ENCODE results near the gene FGFRL1.

The FGFRL1 gene, protein sequence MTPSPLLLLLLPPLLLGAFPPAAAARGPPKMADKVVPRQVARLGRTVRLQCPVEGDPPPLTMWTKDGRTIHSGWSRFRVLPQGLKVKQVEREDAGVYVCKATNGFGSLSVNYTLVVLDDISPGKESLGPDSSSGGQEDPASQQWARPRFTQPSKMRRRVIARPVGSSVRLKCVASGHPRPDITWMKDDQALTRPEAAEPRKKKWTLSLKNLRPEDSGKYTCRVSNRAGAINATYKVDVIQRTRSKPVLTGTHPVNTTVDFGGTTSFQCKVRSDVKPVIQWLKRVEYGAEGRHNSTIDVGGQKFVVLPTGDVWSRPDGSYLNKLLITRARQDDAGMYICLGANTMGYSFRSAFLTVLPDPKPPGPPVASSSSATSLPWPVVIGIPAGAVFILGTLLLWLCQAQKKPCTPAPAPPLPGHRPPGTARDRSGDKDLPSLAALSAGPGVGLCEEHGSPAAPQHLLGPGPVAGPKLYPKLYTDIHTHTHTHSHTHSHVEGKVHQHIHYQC

DNA sequence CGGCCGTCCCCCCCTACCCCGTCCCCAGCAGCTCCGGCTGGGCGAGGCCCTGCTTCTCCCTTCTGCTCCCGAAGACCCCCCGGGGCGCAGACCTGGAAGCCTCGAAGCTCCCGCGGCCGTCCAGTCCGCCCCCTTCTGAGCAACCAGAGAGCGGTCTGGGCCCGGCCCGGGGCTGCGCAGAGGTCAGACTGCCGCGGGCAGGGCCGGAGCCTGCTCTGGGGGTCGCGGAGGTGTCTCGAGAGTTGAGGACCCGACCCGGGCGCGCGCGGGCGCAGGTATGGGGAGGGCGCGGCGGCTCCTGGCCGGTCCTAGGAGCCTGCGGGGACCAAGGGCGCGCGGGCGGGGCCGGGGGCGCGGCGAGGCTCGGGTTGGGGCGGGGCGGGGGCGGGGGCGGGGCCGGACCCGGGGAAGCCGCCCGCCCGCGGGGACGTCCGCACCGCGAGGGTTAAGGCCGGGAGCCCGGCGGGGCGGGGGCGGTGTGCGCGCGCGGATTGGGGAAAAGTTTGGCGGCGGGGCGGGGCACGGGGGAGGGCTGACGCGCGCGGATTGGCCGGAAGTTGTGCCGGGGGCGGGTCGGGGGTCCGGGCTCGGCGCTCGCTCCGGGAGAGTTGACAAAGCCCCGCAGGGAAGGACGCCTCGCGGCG is at the start of gene FGFRL1:
Gene FGFRL1 (plus strand): TSS at position 605 of the 644 bp plus-strand sequence. CDS start 860 bp downstream, outside the sequence.
- DNase-seq: no peak

DNA sequence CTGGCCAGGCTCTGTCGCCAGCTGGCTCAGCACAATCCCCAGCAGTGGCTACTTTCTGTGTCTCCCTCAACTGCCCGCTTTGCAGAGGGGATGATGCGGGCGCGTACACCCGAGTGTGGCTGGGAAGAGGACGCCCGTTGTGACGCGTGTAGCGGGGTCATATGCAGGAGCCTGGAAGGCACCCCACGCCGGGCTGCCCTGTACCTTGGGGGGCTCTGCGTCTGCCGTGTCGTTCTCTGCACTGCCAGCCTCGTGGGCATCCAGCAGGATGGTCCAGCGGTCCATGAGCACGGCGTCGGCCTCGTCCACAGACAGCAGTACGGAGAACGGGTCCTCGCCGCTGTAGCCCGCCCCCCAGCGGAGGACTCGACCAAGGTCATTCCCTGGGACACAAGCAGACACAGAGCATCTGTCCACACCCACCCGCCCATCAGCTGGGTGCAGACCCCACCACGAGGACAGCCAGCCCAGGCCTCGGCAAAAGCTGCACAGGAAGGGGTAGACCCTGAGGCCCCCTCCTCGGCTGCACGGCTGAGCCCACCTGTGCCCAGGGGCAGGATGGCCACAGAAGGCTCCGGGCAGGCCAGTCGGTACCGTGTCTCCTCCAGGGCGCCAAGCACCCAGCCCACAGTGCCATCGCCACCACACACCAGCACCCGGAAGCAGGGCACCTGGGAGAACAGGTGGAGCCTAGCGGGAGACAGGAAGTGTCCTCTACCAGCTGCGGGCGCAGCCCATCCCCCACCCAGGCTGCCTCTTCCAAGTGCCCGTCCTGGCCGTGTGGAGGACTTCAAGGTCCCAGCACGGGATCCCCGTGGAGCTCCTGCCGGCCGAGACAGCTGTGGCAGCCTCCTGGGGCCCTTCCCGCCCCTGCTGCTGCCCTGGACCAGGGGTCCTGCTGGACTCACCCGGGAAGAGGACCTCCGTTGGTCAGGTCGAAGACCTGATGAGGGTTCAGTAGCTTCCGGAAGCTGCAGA is 48.9 kb upstream of the FGFRL1 start:
- peak; percentile 71 for DNase-seq

DNA sequence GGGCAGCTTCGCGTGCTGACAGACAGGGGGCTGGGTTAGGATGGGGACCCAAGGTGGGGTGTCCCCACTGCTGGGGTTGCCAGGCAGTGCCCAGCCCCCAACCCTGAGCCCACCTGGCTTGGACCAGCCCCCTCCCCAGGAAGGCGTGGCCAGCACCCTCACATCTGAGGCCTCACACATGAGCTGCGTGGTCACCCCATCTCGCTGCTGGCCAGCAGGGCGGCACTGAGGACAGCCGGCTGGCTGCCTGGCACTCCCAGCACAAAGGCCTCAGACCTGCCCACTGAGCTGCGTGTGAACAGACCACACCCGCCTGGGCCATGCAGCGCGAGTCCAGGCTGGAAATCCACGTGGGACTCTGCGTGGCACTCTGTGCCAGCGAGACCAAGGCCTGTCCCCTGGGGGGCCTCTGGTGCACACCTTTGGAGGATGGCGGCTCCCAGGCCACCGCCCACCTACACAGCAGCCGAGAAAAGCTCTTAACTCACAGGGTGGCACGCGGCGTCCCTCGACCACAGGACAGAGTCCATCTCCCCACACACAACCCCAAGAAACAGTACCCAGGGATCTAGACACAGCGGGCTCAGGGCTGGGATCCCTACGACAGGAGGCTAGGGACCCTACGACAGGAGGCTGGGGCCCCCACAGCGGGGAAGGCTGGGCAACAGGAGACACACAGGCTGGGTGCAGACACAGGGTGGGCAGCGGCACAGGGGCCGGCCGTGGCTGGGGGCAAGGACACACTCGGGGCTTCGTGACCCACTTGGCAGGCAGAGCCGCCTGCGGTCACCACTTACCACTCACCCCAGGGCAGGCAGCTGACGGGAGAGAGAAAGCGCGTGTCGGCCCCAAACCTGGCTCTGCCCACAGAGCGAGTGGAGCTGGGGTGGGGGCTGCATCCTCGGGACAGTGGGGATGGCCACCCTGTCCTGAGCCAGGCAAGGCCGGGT is 47.9 kb upstream of the FGFRL1 start:
- no peak for DNase-seq

DNA sequence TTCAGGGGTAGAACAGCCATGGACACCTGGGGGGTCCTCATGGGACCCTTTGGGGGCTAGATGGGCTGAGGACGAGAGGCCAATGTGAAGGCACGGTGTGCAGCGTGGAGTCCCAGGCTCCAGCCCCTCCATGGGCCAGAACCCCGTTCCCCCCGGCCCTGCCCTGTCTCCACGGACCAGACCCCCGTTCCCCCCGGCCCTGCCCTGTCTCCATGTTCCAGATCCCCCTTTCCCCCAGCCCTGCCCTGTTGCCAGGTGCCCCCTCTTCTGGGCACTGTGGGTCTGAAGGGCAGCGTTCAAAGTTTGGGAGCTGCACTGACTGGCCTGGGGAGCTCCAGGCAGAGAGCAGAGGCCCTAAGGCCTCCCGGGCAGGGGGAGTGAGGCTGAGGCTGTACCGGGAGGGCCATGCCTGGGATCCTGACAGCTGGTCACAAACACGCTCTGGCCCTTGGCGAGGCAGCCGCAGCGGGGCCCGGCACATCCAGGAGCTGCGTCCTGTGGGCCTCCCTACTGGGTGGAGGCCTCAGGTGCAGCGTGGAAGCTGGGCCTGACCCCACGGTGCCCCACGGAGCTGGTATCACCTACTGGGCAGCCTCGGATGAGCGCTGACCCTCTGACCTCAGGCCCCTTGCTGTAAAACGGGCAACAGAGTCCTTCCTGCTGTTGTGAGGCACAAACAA is 46.9 kb upstream of the FGFRL1 start:
- DNase-seq: no peak

DNA sequence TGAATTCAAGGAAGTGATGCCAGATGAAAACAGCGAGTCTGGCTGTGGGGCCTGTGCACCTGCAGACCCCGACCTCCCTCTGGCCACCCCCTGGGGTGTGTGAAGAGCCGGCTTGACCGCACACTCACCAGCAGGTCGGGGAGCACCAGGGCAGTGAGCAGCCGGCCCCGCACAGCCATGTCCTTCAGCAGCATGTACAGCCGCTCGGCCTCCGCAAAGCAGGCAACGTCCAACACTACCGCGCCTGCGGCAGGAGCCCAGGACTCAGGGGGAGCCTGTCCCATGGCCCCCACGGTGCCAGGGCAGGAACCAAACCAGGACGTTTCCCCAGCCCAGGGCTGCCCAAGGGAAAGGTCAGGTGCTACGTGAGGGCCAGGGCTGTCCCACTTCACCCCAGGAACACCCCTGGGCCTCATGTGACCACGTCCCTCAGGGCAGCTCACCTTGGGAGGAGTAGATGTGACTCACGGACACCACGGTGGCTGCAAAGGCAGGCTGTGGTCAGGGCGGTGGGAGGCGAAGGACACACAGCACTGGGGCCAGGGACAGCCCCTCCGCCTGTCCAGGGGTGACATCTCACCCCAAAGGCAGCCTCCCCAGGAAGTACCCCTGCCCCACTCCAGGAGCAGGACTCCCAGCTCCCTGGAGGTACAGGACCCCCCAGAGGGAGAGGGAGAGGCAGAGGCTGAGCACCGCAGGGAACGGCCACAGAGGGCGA is 46.2 kb upstream of the FGFRL1 start:
- no peak for DNase-seq

DNA sequence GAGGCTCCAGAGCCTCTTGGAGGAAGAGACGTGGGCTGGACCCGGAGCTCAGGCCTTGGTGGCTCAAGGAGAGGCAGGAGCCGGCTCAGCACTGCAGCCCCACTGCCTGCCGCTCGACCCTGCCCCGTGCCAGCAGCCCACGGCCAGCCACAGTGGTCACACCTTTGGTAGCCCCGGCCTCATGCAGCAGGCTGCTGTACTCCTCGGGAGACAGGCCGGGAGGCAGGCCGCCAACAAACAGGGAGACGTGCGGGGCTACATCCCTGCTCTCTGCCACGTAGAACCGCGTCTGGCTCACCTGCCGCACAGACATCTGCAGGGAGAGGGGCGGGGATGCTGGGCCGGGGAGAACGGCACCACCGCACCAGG is 45.7 kb upstream of the FGFRL1 start:
- no peak for DNase-seq

DNA sequence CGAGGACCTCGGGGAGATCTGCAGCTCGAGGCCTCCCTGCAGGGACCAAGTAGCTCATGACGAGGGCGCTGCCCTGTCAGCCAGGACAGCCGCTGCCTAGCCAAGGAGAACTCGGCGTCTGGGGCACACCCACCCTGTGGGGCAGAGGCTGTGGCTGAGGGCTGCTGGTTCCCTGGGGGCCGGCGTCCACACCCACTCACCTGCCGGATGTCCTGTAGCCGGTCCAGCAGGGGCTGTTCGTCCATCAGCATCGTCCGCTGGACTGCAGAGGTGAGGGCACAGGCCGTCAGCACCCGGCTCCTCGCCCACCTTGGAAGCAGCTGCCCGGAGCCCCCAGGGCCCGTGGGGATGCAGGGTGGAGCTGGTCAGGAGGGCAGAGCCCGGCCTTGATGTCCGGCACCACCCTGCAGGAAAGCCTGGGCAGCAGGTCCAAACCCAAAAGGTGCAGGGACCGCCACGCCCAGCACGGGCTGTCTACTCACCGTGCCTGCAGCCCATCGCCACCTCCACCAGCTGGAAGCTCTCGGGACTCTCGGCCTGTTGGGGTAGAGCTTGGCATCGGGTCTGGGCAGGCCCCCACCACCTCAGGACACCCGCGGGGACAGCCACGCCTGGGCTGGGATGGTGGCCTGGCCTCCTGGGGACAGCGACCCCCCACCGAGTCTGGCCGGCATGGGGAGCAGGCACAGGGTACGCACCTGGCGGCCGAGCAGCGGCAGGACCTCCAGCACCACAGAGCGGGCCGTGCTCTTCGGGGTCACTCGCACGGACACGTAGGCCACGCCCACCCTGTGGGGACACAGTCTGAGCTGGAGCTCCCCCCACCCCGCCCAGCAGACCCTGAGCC is 44.9 kb upstream of the FGFRL1 start:
- DNase-seq: no peak

DNA sequence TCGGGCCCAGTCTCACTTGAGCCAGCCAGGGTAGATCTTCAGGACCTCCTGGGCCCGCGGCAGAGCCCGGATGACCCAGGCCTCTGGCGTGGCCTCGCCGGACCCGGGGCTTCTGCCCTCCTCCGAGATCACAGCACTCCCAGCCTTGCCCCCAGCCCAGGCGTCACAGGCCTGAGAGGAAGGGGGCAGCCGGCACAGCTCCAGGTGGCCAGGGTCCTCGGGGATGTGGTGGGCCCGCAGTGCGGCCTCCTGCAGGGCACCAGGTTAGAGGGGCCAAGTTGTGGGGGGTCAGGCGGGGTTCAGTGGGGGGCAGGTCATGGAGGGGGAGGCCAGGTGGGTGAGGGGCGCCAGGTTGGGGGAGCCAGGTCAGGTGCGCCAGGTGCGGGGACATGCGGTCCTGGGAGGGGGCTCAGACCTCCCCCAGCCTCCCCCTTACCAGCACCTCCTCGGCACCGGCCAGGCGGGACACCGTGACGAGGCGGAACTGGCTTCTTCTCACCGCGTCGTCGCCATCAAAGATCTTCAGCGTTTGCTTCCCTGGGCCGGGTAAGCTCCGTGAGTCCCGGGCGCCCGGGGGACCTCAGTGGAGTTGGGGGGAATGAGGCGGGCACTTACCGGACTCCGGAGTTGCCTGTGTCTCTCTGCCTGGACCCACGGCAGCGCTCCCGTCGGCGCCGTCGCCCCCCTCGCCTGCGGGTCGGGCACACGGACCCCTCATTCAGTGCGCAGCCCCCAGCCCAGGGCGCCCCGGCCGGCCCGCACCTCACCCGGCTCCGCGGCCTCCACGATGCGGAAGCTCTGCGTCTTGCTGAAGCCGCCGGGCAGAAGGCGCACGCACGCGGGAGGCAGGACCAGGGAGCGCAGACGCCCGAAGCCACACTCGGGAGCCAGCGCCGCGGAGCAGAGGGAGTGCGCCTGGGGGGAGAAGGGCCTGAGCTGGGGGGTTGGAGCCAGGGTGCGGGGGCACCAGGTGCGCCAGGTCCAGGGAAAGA is 44.0 kb upstream of the FGFRL1 start:
- DNase-seq: no peak

DNA sequence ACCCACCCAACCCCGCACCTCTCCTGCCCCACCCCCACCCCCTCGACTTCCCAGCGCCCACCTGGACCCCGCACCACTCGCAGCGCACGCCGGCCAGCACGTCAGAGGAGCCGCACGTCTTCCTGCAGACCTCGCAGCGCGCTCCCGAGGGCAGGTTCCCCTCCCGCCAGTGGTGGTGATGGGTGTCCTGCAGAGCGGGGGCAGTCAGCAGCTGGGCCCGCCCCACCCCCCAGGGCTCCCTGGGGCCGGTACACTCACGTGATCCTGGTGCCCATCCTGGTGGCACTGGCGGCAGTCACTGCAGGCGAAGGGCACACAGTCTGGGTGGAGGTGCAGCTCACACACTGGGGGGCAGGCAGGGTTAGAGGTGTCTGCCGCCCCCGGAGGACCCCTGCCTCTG is 43.2 kb upstream of the FGFRL1 start:
- DNase-seq: no peak

DNA sequence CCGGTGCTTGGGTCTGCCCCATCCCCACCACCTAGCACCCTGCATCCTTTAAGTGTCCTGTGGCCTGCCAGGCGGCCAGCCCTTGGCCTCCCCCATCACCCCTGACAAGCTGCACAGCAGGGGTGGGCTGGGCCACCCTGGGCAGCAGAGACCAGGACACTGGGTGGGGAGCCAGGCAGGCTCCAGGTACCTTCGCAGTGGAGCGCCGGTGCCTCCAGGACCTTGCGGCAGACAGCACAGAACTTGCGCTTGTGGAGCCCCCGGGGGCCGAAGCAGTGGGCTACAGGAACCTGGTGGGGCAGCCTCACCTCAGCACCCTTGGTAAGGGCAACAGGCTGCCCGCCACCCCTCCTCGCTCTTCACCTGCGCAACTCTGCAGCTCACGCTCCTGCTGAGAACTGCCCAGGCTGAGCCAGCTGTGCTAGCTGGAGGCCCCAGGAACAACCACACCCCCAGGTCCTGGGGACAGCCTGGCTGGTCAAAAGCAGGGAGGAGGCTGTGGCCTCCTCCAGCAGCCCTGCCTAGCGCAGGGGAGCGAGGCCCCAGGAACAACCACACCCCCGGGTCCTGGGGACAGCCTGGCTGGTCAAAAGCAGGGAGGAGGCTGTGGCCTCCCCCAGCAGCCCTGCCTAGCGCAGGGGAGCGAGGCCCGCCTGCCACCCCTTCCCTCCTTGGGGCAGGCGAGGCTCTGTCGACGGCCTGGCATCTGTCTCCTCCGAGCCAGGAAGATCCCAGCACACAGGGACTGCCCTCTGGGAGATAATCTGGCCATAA is 42.6 kb upstream of the FGFRL1 start:
- DNase-seq: no peak

DNA sequence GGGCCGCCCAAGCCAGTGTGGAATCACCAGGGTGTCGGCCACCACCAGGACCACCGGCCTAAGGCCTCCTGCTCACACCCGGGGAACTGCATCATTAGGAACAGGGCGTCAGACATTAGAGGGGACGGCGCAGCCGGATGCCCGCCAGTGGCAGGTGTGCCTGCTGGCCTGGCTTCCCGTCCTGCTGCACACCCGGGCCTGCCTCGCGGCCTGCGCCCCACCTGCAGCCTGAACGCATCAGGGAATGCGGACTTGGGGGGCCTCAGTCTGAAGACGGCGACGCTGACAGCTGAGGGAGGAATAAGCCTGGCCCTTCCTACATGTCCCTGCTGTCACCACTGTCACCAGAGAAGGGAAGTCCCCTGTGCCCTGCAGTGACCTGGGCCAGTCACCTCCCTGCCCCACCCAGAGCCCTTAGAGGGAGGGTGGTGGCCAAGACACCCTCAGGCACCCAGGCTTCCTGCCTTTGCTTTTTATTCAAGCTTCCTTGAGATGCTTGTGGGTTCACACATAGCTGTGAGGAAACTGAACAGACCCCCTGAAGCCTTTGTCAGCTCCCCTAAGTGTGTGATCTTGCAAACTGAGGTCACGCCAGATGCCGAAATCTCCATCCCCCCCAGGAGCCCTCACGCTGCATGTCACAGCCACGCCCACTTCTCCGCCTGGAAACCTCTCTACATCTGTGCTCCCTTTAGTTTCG is 41.2 kb upstream of the FGFRL1 start:
- DNase-seq: no peak

DNA sequence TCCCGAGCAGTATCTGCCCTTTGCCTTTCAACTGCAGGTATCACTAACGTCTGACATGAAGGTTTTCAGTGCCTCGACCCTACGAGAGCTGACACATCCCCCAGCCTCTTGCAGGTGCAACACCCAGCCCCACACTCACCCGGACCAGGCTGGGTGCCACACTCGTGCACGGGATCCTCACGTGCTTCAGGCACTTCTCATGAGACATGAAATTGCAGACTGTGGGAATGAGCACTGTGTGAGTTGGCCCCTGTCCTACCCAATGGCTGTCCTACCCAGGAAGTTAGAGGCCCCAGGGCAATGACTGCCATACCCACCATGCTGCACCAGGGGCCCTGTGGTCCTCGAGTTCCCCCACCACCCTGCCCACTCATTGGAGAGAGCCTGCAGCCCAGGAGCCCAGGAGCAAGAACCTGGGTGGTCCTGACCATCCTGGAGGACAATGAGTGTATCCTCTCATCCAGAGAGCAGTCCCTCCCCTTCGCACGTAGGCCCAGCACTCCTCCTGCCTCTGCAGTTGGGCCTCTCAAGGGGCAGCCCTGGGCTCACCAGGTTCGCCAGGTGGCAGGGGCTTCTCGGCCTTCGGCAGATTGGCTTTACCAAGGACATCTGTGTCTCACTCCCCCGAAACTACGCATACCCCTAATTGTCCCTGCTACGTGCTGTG is 40.4 kb upstream of the FGFRL1 start:
- DNase-seq: no peak

DNA sequence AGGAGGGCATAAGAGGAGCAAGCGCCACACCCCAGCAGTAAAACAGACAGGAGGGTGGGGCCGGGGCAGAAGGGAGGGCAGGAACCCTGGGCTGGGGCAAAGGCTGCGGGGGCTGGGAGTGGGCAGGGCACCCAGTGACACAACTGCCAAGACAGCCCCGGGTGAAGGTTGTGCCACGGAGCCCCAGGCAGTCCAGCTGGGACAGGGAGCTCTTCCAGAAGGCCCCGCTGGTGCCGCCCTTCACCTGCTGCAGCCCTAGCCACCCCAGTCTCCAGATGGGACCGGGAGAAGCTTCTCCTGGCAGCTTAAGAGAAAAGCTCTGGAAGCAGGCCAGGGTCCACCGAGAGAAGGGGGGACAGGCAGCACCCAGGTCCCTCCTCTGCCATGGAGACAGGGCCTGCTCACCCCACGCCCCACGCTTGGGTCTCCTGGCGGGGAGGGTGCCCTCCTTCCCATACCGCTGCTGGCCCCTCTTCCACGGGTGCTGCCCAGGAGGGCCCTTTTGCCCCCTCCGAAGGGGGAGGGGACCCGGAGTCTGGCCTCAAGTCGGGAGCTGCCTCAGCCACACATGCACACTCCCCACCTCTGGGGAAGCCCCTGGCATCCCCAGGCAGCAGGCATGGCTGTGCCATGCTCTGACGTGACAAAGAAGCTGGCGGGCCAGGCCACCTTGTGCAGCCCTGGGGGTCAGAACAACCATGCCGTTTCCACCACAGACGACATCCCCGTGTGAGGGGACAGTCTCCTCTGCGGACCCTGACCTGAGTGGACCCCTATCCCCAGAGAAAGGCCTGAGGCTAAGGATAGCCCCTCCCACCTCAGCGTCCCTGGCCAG is 39.5 kb upstream of the FGFRL1 start:
- DNase-seq: no peak

DNA sequence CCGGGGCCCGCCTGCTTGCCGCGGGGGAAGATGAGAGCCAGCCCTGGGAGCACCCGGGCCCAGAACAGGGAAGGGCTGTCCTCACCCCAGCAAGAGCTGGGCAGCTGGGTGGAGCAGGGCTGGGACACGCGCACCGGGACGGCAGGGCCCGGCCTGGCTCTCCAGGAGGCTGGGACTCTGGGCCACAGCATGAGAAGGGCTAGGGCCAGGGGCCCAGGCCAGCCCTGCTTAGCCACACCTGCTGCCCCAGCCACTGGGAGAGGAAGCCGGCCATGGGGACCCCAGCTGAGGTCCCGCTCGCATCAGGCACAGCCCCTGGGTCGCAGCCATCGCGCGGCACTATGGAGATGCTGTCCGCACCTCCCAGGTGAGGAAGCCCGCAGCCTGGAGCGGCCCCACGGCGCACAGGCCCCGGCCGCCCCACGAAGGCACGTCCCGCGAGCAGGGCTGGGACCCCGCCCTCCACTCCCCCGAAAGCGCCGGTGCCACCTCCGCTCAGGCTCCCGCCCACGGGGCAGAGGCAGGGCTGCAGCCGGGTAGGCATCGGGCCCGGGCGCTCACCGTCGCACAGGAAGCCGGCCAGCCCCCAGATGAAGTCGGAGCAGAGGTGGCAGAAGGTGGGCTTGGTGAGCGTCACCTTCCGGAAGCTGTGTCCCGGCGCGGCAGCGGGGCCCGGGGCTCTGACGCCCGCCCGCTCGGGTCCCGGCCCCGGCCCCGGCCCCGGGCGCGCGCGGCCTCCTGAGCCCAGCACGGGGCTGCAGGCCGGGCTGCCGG is 38.6 kb upstream of the FGFRL1 start:
- DNase-seq: no peak
